NCI-H2107 (cell line): ENCODE results near the gene APOBEC3H.

Source experiments
- DNase-seq: peaks from one replicate; lab custom pipeline; 2025; lab: John Stamatoyannopoulos, UW

The APOBEC3H gene

DNA sequence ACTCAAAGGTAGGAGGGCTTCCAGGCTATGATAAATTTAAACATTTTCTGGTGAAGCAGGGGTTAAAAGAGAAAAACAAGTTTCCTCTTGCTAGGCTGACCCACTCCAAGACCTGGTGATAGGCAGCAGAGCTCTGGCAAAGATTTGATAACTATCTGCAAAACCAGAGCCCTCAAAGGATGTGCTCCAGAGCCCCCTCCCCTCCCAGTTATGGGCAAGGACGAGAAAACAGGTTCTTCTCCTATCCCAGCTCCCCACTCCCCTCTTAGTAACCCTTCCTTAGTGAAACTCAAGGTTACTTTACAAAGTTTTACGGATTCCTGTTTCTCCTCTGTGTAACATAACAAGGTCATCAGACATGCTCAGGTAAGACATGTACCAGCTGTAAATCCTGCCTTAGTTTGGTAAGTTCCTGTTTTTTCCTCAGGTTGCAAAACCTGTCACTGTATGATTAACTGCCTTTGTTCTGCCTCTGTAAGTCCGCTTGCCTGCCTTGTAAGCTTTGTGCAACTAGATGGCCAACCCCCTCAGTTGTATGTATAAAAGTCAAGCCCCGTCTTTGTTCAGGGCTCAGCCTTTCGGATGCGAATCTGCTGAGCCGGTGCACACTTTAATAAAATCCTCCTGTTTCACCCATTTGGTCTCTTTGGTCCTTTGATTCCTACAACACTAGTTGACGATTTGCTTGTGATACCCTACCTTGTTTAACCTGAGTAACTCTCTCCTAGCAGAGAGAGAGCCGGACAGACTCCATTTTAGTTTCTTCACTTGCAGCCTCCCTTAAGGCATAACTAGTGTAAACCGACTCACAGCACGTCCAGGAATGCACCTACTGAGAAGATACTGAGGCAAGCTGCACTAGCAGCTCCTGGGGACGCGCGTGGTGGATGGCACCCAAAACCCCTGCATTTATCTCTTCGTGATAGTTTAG is 13.9 kb downstream of the APOBEC3H start:
- DNase-seq = no peak

DNA sequence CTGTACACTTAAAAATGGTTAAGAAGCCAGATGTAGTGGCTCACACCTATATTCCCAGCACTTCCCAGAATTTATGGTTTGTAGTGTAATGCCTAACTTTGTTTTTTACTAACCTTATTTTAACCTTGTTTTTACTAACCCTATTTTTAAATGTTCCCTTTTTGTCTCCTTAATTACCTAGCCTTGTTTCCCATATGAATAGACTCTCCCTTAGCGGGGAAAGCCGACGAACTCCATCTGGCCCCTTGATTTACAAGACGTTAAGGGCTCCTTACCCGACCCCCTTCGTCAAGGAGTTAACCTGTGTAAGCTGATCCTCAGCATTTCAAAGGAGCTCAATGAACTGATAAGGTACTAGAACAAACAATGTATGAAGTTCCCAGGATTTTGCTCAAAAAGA is 17.1 kb downstream of the APOBEC3H start:
- DNase-seq = no peak

DNA sequence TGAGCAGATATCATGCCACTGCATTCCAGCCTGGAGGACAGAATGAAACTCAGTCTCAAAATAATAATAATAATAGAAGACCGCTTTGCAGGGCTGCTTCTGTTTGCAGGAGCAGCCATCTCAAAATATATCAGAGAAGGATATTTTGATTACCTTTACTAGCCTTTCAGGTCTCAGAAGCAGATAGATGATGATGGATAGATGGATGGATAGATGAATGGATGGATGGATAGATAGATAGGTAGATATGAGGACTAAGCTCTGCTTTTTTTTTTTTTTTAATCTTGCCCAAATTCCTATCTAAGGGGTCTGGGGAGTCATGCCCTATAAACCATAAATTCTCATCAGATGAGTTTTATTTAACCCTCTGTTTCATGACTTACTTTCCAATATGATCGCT is 18.5 kb downstream of the APOBEC3H start:
- no peak for DNase-seq

DNA sequence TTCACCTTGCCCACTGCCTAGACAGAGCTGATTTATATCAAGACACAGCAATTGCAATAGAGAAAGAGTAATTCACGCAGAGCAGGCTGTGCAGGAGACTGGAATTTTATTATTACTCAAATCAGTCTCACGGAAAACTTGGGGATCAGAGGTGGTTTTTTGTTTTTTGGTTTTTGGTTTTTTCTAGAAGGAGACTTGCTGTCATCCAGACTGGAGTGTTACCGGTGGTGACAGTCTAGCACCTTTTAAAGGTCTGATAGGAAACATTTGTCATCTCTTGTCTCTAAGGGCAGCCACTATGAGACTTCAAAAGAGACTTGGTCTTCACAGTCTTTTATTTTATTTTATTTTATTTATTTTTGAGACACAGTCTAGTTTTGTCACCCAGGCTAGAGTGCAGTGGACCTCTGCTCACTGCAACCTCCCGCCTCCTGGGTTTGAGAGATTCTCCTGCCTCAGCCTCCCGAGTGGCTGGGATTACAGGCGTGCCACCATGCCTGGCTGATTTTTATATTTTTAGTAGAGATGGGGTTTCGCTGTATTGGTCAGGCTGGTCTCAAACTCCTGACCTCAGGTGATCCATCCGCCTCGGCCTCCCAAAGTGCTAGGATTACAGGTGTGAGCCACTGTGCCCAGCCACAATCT is 19.1 kb downstream of the APOBEC3H start:
- DNase-seq = no peak

DNA sequence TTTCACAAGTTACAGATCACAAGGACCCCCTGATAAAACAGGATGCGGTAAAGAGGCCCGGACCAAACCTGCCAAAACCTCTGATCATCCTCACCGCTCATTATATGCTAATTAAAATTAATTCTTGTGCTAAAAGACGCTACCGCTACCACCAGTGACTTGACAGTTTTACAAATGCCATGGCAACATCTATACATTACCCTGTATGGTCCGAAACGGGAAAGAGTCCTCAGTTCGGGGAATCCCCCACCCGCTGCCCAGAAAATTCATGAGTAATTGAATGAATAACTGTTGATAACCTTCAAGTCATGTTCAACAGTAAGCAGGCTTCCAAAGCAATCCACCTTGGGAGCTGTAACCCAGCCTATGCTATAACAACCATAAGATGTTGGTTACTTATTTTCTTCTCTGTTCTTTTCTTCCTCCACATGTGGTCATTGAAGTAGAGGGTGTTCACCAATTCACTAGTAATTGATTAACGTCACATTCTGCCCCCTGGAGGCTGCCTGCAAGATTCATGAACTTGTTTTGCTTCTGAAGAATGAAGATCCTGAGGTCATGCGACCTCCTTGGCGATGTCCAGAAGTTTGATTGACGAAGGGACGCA is 20.6 kb downstream of the APOBEC3H start:
- DNase-seq = no peak

DNA sequence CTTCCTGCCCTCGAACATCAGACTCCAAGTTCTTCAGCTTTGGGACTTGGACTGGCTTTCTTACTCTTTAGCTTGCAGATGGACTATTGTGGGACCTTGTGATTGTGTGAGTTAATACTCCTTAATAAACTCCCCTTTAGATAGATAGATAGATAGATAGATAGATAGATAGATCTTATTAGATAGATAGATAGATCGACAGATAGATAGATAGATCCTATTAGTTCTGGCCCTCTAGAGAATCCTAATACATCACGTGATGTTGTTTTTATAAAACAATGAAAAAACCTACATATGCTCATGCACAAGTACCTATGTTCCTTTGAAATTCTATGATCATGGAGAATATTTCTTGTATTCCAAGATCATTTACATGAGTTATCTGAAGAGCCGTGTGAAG is 23.9 kb downstream of the APOBEC3H start:
- DNase-seq = no peak

DNA sequence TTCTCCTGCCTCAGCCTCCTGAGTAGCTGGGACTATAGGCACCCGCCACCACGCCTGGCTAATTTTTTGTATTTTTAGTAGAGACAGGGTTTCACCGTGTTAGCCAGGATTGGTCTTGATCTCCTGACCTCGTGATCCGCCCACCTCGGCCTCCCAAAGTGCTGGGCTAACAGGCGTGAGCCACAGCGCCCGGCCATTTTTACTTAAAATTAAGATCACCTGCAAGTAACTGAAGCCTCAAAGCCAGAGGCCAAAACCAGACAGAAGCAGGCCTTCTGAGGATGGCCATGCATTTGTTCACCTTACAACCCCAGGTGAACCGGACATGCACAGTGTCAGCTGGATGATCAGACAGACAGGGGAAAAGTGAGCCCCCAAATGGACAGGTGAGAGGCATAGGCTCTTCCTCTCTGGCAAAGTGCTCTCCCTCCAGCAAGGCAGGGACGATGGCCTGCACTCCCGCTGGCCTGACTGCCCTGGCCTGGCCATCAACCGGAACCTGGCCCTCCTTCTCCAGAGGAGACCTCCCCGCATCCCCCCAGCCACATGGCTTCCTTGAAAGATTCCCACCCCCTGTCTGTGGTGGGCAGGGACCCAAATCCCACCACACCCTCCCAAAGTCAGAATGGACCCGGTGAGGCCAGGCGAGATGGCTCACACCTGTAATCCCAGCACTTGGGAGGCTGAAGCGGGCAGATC is 25.9 kb downstream of the APOBEC3H start:
- no peak for DNase-seq

DNA sequence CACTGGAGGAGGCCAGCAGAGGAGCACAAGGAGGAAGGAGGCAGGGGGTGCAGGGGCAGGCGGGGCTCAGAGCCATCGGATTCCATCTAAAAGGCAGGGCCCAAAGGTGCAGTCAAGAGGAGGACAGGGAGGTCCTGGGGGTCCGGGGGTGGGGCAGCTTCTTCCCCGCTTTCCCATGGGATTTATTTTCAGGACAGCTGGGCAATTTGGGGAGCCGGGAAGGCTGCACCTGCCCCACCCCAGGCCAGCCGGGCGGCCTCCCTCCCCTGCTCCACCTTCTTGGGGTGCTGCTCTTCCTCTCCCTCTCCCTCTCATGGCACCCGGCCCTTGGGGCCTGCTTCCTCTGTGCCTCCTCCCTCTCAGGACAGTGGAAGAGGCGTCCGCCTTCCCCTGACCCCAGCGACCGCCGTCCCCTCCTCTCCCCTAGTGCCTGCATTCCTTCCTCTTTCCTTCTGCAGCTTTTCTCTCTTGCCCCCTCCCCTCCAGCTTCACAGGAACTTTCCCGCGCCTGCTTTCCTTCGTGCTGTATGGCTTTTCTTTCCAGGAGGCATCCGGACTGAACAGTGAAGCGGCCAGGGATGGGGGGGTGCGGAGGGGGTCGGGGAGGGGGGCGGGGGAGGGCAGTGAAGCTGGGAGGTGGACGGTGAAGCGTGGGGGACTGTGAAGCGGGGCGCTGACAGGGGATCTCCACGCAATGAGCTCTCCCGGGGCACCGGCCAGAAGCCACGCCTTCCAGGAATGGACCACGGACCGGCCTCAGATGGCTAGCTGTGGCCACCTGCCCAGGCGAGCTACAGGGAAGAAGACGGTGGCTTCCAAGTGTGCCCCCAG is 26.9 kb downstream of the APOBEC3H start:
- DNase-seq = no peak

DNA sequence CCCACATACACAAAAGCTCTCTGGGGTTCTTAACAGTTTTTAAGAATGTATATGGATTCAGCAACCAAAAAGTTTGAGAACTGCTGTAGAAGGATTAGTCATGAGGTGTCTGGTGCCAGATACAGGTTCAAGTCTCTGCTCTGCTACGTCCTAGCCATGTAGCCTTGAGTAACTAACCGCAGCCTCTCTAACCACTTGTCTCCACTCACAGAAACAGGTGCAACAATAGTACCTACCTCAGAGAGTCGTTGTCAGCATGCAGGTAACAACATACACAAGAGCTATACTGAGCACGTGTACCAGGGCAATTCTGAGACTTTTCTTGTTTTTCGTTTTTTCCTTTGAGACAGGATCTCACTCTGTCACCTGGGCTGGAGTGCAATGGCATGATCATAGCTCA is 28.6 kb downstream of the APOBEC3H start:
- DNase-seq = no peak

DNA sequence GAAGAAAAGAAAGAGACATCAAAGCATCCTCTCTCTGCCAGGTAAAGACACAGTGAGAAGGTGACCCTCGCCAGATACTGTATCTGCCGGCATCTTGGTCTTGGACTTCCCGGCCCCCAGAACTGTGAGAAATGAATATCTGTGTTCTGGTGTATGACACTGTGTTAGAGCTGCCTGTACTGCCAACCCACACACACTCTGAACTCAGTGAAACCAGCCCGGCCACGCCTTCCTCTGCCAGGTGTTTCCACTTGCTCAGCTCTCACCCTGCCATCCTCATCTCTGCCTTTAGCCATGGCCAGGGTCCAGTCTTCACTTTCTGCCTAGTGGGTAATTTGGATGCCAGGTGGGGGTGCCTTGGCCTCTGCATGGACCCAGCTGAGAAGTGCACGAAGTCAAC is 31.5 kb downstream of the APOBEC3H start:
- no peak for DNase-seq

DNA sequence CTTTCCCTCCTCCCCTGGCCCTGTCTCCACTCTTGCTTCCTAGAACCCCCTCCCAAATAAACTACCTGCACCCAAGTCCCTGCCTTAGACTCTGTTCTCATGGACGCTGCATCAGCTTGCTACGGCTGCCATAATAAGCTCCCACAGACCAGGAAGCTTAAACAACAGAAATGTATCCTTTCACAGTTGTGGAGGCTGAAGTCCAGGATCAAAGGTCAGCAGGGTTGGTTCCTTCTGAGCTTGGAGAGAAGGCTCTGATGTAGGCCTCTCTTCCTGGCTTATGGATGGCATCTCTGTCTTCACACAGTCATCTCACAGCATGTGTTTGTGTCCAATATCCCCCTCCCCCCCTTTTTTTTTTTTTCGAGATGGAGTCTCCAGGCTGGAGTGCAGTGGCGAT is 32.0 kb downstream of the APOBEC3H start:
- no peak for DNase-seq

DNA sequence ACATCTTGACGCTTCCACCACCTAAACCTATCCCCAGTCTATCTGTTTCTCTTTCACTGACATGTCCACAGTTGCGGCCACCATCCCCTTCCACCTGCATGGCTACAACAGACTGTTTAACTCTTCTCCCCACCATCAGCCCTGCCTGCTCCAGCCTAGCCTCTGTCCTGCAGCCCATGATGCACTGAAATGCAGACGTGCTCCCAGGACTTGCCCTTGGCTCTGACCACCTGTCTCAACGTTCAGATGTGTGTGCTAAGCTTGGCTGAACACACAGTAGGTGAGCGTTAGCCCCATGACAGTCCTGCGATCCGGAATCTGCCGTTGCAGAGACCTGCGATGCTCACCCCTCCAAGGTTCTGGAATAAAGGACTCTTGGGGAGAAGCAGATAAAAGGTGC is 32.7 kb downstream of the APOBEC3H start:
- no peak for DNase-seq

DNA sequence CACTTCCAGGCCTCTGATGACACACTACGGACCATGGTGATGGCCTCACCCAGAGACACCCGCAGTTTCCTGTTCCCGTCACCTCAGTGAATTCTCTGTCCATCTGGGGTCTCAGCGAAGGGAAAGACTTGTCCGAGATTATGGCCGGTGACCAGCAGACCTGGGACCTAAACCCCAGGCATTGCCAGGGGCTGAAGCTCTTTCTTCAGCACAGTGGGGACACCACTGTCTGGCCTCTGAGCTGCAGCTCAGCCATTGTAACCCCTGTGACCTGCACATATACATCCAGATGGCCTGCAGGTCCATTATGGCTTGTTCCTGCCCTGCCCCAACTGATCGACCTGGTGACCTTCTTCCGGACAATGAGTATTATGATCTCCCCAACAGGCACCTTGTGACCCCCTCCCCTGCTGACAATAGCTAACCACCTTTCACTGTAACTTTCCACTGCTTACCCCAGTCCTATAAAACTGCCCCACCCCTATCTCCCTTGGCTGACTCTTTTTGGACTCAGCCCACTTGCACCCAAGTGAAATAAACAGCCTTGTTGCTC is 33.2 kb downstream of the APOBEC3H start:
- DNase-seq = no peak

DNA sequence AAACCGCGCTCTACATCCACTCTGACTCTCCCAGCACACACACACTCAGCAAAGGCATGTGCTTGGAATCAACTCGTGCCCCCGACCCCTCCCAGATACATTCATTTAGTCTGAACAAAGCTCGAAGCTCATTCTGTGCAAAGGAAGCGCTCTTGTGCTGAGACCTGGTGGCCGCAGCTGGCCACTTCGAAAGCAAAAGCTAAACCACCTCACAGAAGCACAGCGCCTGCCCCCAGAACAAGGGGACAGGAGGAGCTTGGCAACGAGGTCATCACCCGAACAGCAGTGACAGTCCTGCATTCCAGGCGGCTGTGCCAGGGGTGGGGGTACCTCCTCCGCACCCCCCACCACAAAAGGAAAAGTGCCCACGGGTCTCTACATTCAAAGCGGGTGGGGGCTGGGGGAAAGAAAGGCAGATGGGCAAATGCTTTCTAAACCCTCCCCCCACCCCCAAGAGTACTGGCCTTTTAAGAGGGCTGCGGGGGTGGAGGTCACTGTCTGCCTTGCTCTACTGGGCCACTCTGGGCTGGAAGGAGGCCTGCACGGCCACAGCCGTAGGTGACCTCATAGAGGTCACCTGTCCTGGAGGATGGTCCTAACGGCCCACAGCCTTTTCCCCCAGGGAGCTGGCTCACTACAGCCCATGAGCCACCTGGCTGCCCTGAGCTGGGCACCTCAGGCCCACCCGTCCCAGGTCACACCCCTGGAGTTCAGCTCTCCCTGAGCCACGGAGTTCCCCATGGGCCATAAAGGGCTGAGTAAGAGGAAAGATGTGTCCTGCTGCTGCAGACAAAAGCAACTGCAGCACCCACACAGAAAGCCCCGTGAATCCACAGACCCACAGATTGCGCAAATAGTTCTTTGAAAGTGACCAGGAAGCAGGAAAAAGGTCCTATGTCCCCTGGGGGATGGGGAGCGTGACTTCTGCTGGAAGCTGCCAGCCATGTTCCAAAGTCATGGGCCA is 34.1 kb downstream of the APOBEC3H start:
- DNase-seq = no peak

DNA sequence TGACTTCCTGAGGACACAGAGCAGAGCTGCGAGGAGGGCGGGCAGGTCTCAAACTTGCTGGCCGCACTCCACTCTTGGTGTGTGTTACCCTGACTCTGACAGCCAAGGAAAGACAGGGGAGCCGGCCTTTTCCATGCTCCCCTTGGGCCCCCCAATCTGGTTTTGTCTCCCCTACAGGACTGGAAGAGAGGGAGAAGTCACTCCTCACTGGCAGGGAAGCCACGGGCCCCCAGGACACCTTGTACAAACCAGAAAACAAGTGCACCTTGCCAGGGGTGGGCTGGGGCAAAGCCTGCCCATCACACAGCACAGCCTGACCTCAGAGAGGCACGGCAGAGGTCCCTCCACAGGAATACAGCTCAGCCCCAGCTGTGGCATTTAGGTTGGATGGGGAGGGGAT is 35.2 kb downstream of the APOBEC3H start:
- no peak for DNase-seq

DNA sequence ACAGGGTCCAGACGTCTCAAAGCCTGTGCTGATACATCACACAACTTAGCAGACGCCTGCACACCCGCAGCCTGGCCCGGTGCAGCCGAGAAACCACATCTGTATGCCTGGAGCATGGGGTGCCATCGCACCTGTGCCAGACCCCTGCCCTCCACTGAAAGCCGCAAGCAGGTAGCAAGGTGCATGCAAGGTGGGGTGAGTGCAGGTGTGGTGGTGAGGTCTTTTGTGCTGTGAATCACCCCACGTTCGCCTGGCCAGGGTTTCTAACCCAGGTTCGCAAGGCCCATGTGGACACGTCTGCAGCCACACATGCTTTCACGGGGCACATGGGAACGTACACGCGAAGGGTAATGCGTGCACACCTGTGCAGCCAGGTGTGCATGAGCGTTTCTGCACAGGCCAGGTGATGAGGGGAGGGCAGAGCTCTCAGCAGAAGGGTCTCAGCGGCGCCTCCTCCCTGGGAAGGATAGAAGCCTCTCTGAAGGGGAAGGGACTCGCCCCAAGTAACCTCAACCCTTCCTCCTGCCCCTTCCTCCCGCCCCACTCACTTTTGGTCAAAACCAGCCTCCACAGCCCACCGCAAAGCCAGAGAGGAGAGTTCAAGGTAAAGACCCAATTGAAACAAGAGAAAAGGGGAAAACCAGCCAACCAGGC is 36.0 kb downstream of the APOBEC3H start:
- no peak for DNase-seq

DNA sequence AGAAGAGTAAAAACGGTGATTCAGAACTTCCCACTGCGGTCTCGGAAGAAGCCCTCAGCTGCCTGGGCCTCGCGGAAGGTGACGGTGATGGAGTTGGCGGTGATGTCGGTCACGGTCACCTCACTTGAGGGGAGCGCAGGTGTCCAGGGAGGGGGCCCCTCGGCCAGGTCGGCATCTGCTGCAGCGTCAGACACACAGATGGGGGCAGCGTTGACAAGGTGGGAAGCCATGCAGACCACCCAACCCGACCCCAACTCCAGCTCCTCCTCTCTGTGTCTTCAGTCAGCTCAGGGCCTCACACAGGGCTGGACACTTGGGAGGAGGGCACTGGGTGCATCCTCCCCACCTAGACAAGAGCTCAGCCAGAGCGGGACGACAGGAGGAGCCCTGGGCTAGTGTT is 36.8 kb downstream of the APOBEC3H start:
- DNase-seq = no peak

DNA sequence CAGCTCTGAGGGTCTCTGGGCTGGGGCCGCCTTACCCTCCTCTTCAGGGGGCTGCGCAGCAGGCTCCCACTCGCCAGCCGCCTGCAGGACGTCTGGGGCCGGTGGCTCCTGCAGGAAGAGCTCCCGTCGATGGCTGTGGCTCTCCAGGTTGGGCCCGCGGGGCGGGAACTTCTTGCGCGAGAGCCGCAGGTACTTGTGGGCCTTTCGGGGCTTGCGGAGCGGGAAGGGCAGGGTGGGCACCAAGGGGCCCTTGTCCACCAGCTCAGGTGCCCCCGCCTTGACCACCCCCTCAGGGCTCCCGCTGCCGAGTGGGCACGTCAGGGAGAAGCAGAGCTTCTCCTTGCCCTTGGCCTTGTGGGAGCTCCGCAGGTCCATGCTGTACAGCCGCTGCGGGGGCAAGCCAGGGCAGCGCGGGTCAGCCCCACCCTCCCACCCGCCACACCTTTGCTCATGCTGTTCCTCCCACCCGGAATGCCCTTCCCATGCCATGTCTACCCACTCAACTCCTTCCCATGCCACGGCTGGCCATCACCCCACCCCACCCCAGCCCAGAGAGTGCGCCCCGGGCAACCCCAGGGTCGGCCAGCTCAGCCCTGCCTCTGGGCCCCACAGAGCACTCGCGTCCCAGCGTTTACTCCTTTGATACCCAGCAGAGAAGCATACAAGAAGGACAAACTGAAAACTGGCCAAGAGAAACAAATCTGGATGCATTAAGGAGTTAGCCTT is 37.5 kb downstream of the APOBEC3H start:
- no peak for DNase-seq
